HG03565 (cell line): ENCODE data around the gene SLC6A17.

Experiments used
- ATAC-seq: cut with Tn5 transposase; IDR thresholded peaks from one replicate; pipeline ENCODE4 v1.9.1; 2021; ENCODE audit warnings: mild to moderate bottlenecking, moderate library complexity; ENCODE audit not compliant: unreplicated experiment

The SLC6A17 gene

DNA sequence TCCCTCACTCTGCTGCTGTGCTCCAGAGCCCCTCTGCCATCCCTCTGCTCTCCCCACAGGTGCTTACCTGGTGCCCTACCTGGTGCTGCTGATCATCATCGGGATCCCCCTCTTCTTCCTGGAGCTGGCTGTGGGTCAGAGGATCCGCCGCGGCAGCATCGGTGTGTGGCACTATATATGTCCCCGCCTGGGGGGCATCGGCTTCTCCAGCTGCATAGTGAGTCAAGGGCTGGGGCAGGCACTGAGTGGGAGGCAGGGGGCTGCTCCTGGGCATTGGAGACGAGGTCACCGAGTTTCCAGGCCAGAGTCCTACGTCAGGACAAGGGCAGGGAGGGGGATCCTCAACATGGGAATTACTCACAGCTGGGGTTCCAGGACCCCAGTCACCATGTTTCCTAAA is 21.7 kb downstream of the SLC6A17 start:
- ATAC-seq: no peak

DNA sequence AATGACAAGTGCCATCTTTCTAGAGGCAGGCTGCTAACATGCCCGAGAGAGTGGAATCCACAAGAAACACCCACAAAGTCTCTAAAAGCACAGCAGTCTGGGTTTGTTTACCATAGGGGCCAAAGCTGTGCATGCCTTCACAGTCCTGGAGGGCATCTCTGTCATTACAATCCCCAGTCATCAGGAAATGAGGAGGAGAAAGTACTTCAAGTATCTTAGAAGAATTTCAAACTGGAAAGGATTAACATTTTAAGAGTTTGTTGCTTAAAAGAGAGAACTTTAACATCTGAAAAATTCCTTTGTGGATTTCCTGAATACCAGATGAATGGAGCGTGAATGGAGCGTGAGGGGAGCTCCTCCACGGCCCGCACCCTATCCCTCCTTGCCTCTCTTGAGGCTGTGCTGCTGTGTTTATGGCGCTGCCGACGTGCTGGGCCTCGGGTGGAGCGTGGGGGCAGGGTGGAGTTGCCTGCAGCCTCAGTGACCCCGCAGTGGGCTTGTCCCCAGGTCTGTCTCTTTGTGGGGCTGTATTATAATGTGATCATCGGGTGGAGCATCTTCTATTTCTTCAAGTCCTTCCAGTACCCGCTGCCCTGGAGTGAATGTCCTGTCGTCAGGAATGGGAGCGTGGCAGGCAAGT is 23.3 kb downstream of the SLC6A17 start:
- no peak for ATAC-seq

DNA sequence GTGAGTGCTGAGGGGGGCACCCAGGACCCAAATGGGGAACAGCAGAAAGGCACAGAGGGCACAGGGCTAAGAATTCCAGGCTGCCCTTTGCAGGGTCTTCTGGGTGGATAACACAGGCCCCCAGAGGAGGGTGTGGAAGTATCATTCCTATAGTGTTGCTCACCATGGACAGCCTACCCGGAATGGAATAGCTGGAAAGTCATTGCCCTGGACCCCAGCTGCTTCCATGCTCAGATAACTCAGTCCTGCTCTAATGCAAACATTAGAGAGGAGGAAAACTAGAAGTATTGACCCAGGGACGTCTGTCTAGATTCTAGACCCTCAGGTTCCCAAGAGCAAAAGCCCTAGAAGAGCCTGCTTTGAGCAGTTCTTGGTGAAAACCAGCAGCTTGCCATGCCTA is 24.7 kb downstream of the SLC6A17 start:
- no peak for ATAC-seq

GRCh38 chr1:110176299-110176956 is 26.1 kb downstream of the SLC6A17 start:
- no peak for ATAC-seq

DNA sequence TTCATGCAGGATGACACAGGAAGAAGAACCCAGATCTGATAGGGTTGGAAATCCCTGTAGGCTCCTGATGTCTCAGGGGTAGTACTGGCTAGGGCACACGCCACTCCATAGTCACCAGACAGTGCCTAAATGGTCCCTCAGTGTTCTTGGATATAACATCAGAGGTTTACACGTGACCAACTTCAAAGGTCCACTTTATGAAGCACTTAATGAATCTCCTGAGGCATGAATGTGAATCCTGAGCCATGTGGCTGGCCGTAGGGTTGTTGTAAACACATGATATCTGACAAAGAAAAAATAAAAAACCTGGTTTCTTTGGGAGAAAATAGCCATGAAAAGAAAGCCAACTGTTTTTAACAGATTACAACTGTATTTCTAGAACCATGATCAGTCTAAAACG is 27.5 kb downstream of the SLC6A17 start:
- ATAC-seq: no peak

- ATAC-seq: no peak
These were observed 33.4 kb downstream of the SLC6A17 start for GRCh38 chr1:110183642-110184167.

GRCh38 chr1:110184446-110184845 is 34.2 kb downstream of the SLC6A17 start:
- no peak for ATAC-seq

DNA sequence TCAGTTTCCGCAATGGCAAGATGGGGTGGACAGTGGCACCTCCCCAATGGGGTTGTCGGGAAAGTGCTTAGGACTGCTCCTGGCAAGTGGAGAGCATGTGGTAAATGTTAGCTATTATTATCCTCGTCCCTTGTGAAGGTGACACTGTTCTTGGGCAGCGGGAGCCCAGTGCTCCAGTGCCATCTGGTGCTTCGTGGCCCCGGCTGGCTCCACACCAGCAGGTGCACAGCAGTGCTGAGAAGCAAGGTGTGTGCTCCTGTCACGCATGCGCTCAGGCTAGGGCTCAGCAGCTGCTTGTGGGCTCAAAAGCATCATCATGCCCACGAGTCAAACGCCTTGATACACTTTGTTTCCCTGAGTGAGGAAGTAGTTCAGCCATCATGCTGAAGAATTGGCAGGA is 34.9 kb downstream of the SLC6A17 start:
- no peak for ATAC-seq

- no peak for ATAC-seq
These were observed 36.3 kb downstream of the SLC6A17 start for GRCh38 chr1:110186558-110186957.

GRCh38 chr1:110187139-110187890 is 37.0 kb downstream of the SLC6A17 start:
- no peak for ATAC-seq

GRCh38 chr1:110188035-110188618 is 37.8 kb downstream of the SLC6A17 start:
- ATAC-seq: no peak

GRCh38 chr1:110189181-110189580 is 38.9 kb downstream of the SLC6A17 start:
- no peak for ATAC-seq

- ATAC-seq: no peak
These were observed 40.1 kb downstream of the SLC6A17 start for GRCh38 chr1:110190282-110190929.

- ATAC-seq: no peak
These were observed 42.2 kb downstream of the SLC6A17 start for GRCh38 chr1:110192541-110192940.

DNA sequence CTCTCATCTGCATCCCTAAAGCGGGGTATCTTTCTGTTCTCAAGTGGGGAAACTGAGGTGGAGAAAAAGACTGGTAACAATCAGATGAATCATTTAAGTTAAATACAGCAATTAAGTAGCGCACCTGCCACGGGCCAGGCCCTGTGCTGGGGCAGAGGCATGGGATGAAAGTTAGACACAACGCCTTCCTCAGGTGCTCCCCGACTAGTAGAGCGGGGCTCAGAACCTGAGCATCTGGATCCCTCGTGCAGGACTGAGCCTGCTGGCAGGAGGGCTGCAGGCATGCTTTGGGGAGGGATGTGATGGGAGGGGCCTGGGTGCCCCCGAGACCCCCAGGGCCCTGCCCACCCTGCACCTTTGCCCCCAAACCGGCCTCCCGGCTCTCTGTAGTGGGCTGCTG is 44.9 kb downstream of the SLC6A17 start:
- ATAC-seq: no peak

DNA sequence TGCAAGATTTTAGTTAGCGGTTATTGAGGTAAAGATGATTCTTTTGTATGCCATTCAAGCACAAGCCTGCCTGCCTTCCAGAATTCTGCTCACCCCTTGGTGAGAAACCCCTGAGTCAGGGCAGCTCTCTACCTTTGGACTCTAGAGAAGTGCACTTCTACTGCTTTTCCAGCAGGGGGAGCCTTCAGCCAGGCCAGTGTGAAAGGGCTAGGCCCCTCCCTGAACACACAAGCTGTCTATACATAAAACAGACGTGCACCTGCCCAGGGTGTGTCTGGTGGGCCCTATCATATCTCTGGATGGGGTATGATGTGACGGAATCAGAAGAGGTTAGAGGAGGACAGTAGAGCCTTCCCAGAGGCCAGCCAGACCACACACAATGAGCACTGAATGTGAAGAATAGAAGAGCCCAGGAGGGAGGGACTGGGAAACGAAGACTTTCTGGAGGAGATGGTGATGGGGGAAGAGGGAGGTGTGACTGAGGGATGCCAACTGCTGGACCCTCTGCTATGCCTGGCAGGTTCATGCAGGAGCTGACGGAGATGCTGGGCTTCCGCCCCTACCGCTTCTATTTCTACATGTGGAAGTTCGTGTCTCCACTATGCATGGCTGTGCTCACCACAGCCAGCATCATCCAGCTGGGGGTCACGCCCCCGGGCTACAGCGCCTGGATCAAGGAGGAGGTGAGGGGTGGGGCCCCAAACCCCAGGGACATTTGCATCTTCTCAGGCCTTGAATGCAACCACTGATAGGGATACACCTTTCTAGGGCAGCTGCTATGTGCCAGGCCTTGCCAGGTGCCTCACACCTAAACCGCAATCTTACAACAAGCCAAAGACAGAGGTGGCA is 46.8 kb downstream of the SLC6A17 start:
- ATAC-seq: no peak

DNA sequence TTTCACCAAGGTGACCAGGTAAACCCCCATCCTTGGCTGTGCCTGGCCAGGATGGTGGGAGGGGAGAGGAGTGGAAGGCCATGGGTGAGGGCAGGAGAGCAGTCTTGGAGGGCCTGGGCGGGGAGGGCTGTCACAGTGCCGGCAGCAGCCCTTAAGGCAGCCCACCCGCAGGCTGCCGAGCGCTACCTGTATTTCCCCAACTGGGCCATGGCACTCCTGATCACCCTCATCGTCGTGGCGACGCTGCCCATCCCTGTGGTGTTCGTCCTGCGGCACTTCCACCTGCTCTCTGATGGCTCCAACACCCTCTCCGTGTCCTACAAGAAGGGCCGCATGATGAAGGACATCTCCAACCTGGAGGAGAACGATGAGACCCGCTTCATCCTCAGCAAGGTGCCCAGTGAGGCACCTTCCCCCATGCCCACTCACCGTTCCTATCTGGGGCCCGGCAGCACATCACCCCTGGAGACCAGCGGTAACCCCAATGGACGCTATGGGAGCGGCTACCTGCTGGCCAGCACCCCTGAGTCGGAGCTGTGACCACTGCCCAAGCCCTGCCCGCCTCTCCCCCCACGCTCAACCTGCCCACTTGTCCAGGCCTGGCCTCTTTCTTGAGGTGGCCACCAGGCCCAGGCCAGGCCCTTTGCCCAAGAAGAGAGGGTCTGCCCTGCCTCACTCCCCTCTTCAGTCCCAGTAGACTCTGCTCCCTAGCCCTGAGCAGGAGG is 47.8 kb downstream of the SLC6A17 start:
- ATAC-seq: no peak

DNA sequence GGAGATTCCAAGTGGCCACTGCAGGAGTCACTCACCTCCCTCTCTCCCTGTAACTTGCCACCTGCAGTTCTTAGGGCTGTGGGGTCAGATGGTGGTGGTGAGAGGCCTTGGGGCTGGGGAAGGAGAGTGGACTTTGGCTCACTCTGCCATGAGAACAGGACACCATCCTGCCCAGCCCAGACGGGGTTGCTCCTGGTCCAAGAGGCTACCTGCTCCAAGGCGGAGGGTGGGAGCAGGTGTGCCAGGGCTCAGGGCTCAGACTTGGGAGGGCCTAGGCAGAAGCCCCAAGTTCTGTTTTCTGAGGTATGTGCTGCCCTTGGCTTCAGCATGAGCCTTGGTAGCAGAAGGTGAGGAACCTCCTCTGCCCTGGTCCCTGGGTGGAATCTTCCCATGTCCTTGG is 48.5 kb downstream of the SLC6A17 start:
- ATAC-seq: no peak

DNA sequence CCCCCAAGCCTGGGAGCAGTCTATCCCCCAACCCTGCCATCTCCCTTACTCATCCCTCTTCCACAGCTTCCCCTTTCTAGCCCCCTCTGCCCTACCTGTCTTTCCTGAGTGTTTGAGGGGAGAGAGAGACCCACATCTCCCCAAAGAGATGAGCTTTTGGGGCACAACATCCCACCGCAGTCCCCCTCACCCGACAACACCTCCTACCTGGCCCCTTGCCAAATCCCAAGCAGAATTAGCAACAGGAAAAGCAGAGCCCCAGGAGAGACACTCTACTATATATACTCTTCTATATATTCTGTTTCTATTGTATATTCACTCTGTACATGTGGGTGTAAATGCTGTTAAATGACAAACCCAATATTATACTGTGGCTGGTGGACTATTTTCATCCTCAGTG is 49.9 kb downstream of the SLC6A17 start:
- no peak for ATAC-seq
